AG10803 (cell line): ENCODE data around the gene ANKS1A.

ENCODE experiments used
- DNase-seq: peaks from one replicate; pipeline ENCODE4 v3.0.0; 2010; ENCODE audit warnings: low read depth
- H3K4me3 ChIP-seq: 2 replicates; pipeline ENCODE4 v1.5.1; 2011; ENCODE audit warnings: mild to moderate bottlenecking, low read length, control low read depth
- TF ChIP-seq, protein P1 (sequence below): conservative IDR thresholded peaks from 2 replicates; pipeline ENCODE4 v1.5.1; 2011; ENCODE audit warnings: mild to moderate bottlenecking, low read length, control low read depth, inconsistent platforms

Gene ANKS1A

DNA sequence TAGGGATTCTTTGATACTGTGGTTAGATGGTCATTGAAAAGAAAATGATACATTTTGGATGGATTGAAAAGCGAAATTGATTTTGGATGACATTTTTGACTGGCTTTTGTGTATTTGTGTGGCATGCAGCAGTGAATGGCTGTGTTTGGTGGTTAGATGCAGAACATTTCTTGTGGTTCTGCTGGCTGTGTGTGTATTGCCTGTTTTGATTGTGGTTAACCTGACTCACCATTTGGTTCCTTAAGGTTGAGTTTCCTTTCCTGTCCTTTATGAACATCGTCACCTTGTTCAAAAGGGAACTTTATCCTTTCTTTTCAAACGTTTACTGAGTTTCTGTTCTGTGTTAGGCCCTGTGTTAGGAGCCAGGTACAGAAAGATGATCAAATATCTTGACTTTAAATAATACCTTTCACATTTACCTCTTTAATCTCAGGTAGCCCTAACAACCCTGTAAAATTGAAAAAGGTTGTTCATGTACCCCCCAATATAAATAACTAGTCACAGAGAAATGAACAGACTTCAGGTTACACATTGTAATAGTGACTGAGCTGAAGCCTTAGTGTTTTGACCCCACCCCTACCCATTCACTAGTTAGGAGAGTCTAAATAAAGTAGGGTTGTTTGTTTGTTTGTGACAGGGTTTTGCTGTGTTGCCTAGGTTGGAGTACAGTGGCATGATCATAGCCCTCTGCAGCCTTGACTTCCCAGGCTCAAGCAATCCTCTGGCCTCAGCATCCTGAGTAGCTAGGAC lies 23.8 kb downstream of the ANKS1A start:
- H3K4me3 ChIP-seq = no peak overlapping the region
- TF ChIP-seq, protein P1, sequence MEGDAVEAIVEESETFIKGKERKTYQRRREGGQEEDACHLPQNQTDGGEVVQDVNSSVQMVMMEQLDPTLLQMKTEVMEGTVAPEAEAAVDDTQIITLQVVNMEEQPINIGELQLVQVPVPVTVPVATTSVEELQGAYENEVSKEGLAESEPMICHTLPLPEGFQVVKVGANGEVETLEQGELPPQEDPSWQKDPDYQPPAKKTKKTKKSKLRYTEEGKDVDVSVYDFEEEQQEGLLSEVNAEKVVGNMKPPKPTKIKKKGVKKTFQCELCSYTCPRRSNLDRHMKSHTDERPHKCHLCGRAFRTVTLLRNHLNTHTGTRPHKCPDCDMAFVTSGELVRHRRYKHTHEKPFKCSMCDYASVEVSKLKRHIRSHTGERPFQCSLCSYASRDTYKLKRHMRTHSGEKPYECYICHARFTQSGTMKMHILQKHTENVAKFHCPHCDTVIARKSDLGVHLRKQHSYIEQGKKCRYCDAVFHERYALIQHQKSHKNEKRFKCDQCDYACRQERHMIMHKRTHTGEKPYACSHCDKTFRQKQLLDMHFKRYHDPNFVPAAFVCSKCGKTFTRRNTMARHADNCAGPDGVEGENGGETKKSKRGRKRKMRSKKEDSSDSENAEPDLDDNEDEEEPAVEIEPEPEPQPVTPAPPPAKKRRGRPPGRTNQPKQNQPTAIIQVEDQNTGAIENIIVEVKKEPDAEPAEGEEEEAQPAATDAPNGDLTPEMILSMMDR = no peak
- peak; percentile 78 for DNase-seq

DNA sequence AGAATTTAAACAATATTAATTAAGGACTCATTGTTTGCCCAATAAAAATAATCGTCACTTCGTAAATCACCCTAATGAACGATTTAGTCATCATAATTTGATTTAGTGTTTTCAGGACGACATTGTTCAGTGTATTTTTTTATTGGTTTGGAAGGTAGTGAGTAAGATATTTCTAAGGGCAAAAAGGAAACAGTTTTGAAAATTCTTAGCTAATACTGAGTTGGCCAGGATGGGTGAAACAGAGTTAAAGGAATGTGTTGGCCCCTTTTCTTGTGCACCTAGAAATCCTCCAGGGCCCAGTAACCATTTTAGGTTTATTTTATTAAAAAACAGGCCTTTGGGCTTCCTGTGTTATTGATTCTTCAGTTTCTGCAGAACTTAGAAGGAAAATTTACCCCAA lies 25.3 kb downstream of the ANKS1A start:
- H3K4me3 ChIP-seq = no peak overlapping the region
- TF ChIP-seq, protein P1 = no peak
- DNase-seq = peak; percentile 22

DNA sequence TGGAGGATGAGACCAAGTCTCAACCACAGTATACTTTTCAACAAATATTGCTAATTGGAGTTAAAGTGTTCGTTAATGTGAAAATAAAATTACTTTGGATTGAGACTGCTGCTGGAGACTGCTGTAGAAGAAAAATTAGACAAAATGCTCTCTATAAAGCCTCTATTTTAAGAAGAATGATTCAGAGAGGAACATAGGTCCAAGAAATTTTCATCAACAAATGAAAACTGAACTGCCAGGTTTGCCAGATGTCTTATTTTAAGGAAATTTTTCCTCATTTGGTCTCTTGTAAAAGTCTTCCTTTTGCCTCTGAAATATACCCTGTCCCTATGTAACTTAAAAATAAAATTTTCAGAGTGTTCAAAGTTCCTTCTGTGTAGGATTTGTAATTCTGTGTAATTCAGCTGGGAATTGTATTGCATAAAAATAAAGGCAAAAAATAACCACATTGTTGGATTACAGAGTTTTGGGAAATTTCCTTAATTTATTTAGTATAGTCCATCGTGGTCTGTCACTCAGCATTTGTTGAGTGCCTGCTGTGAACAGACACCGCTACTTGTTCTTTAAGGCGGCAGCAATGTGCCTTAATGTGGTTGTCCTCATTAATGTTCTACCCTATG lies 27.4 kb downstream of the ANKS1A start:
- DNase-seq = no peak
- TF ChIP-seq, protein P1 = no peak
- no peak overlapping the region for H3K4me3 ChIP-seq

- H3K4me3 ChIP-seq = no peak overlapping the region
- no peak for DNase-seq
- TF ChIP-seq, protein P1 = no peak
Measured at GRCh38 chr6:34917626-34918285, 28.7 kb downstream of the ANKS1A start.

DNA sequence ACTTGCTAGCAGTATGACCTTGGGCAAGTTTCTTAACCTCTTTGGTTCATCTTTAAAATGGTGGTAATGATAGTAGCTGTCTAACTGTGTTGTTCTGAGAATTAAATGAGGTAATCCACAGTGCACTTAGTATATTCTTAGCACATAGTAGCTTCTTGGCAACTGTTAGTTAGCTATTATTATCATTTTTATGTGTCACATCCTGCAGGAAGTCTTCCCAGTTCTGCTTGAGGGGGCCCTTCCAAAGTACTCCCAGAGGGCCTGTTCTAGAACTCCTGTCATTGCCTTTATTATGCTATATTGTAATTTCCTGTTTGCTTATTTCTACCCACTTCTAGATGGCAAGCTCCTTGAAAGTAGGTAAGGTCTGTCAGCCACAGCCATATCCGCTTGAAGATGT lies 30.6 kb downstream of the ANKS1A start:
- peak; percentile 41 for DNase-seq
- no peak overlapping the region for H3K4me3 ChIP-seq
- TF ChIP-seq, protein P1 = no peak

DNA sequence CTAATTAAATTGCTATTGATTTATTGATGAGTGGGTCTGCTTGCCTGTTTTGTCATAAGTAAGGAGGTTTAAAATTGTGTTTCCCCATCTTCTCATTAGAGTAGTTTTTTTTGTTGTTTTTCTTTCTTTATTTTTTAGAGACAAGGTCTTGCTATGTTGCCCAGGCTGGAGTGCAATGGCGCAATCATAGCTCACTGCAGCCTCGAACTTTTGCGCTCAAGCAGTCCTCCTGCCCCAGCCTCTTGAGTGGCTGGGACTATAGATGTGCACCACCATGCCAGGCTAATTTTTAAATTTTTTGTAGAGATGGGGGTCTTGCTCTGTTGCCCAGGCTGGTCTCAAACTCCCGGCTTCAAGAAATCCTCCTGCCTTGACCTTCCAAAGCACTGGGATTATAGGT lies 31.0 kb downstream of the ANKS1A start:
- H3K4me3 ChIP-seq = no peak overlapping the region
- DNase-seq = no peak
- TF ChIP-seq, protein P1 = no peak
